Subcutaneous abdominal adipose tissue (tissue), 5 donors: ENCODE measurements around the gene VGLL4.
"Not testable (repeated sequence)": the region's sequence is repeated elsewhere in the genome, so short reads cannot be mapped to it uniquely, and the experiment has no call there.

Source experiments
- H3K27ac ChIP-seq: one replicate; pipeline ENCODE4 v1.7.0; 2013; ENCODE audit warnings: low read depth, mild to moderate bottlenecking, inconsistent platforms, low read length, moderate library complexity
- H3K27me3 ChIP-seq, 5 donors: one replicate each; pipeline ENCODE4 v1.7.0; 2013; ENCODE audit warnings: low read length in 5 of 5, inconsistent platforms in 1 of 5; ENCODE audit not compliant: control insufficient read depth in 5 of 5, insufficient read depth in 4 of 5
- H3K36me3 ChIP-seq, 5 donors: one replicate each; pipeline ENCODE4 v1.7.0; 2013; ENCODE audit warnings: low read length in 5 of 5; ENCODE audit not compliant: control insufficient read depth in 5 of 5, insufficient read depth in 5 of 5
- H3K4me1 ChIP-seq, 5 donors: one replicate each; pipeline ENCODE4 v1.7.0; 2013; ENCODE audit warnings: low read length in 5 of 5, mild to moderate bottlenecking in 3 of 5, moderate library complexity in 1 of 5; ENCODE audit not compliant: control insufficient read depth in 5 of 5, insufficient read depth in 5 of 5
- H3K4me3 ChIP-seq, 5 donors: one replicate each; pipeline ENCODE4 v1.7.0; 2013; ENCODE audit warnings: low read length in 5 of 5, low read depth in 1 of 5
- H3K9ac ChIP-seq, 5 donors: one replicate each; pipeline ENCODE4 v1.7.0; 2013; ENCODE audit warnings: low read length in 5 of 5, mild to moderate bottlenecking in 4 of 5, moderate library complexity in 3 of 5
- H3K9me3 ChIP-seq, 5 donors: one replicate each; pipeline ENCODE4 v1.7.0; 2013; ENCODE audit warnings: low read length in 5 of 5; ENCODE audit not compliant: control insufficient read depth in 5 of 5
- donor health status: healthy.
- donor health status: healthy.
- donor health status: healthy.
- donor health status: healthy.
- donor health status: healthy.

The VGLL4 gene

GRCh38 chr3:11602886-11603527, 40.7 kb downstream of the VGLL4 start:
- peaks cover 0 to 13% (median 0%) of the 10 kb centered on the region in 5 donors for H3K36me3 ChIP-seq
- H3K27me3 ChIP-seq: no peaks in the 10 kb centered on the region
- H3K4me3 ChIP-seq: no peak overlapping the region
- no peaks in the 10 kb centered on the region for H3K9me3 ChIP-seq
- H3K27ac ChIP-seq: peak overlapping the region; percentile 97
- H3K9ac ChIP-seq: peak overlapping the region in 1 of 5 donors; percentile 74
- peaks cover 19 to 53% (median 38%) of the 10 kb centered on the region in 5 donors for H3K4me1 ChIP-seq

GRCh38 chr3:11602239-11602840, 41.4 kb downstream of the VGLL4 start:
- Histone ChIP-seq H3K4me1 (peaks cover 17 to 46% (median 35%) of the 10 kb centered on the region in 5 donors), H3K9me3 (no peaks in the 10 kb centered on the region), H3K4me3 (no peak overlapping the region), H3K27ac (peak overlapping the region; percentile 97), H3K9ac (peak overlapping the region in 2 of 5 donors; percentile 33 to 74), H3K36me3 (peaks cover 0 to 13% (median 0%) of the 10 kb centered on the region in 5 donors), H3K27me3 (no peaks in the 10 kb centered on the region)

- Histone ChIP-seq H3K4me1 (peaks cover 17 to 46% (median 35%) of the 10 kb centered on the region in 5 donors), H3K9ac (peak overlapping the region in 2 of 5 donors; percentile 57 to 62), H3K9me3 (no peaks in the 10 kb centered on the region), H3K27me3 (no peaks in the 10 kb centered on the region), H3K27ac (peak overlapping the region; percentile 97), H3K36me3 (peaks cover 0 to 13% (median 0%) of the 10 kb centered on the region in 5 donors), H3K4me3 (peak overlapping the region in 1 of 5 donors; percentile 5)
Observed at GRCh38 chr3:11601446-11602238, 42.1 kb downstream of the VGLL4 start.

- Histone ChIP-seq H3K9ac (peak overlapping the region in 2 of 5 donors; percentile 57 to 73), H3K9me3 (no peaks in the 10 kb centered on the region), H3K4me1 (peaks cover 17 to 46% (median 35%) of the 10 kb centered on the region in 5 donors), H3K4me3 (no peak overlapping the region), H3K36me3 (peaks cover 0 to 11% (median 0%) of the 10 kb centered on the region in 5 donors), H3K27ac (peak overlapping the region; percentile 97), H3K27me3 (no peaks in the 10 kb centered on the region)
Observed at GRCh38 chr3:11600501-11601282, 43.0 kb downstream of the VGLL4 start.

DNA sequence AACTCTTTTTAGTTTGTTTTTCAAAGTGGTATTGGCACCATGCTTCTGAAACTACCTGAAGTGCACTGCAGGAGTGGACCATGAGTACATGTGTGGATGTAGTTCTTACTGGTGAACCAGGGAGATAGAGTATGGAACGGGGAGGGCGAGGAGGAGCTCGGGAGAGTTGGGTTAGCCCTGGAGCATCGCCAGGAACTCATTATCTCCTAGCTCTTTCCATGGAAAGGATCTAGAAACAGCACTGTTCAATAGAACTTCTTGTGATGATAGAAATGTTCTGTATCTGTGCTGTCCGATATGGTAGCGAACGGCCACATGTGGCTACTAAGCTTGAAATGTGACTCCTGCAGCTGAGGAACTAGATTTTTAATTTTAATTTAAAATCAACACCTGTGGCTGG, 47.3 kb downstream of the VGLL4 start:
- Histone ChIP-seq H3K27me3 (no peaks in the 10 kb centered on the region), H3K36me3 (peaks cover 0 to 11% (median 0%) of the 10 kb centered on the region in 5 donors), H3K4me3 (no peak overlapping the region), H3K9me3 (no peaks in the 10 kb centered on the region), H3K9ac (no peak overlapping the region), H3K27ac (no peak overlapping the region), H3K4me1 (peaks cover 23 to 43% (median 41%) of the 10 kb centered on the region in 5 donors)

DNA sequence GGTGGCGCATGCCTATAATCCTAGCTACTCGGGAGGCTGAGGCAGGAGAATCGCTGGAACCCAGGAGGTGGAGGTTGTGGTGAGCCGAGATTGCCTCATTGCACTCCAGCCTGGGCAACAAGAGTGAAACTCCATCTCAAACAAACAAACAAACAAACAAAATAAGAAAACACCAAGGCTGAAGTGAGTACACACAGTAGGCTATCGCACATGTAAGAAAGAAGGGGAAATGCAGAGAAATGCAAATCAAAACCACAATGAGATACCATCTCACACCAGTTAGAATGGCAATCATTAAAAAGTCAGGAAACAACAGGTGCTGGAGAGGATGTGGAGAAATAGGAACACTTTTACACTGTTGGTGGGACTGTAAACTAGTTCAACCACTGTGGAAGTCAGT, 48.7 kb downstream of the VGLL4 start:
- not testable (repeated sequence) for H3K4me3 ChIP-seq, H3K27me3 ChIP-seq, H3K27ac ChIP-seq, H3K9me3 ChIP-seq, H3K9ac ChIP-seq, H3K36me3 ChIP-seq
- peaks cover 18 to 43% (median 41%) of the 10 kb centered on the region in 5 donors for H3K4me1 ChIP-seq

DNA sequence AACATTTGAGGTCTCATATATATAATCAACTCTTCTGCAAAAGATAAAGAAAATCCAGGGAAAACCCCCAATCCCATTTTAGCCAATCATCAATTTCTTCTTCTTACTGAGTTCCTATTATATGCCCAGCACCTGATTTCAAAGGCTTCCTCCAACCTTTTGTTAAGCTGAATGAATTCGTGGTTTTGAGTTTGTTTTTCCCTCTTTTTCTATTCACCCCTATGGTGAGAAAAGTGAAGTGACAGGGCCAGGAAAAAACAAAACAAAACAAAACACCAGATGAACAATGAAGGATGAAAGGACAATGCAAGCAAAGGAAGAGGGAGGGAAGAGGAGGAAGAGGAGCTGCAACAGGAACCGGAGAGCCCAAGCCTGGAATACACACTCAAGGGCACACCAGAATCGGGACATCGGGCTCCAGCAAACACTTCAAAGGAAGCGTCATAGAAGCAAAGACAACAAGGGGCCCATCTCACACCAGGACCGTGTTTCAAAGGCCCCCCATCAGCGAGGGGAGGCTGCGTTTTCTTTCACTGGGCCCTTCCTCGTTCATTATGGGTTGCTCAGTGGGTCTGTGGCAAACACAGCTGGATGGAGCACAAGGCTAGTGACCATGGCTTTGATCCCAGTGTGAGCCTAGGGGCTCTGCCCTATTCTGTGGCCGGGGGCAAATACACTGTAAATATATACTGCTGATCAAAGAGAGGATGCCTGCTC, 50.2 kb downstream of the VGLL4 start:
- H3K4me3 ChIP-seq: no peak overlapping the region
- H3K4me1 ChIP-seq: peaks cover 17 to 55% (median 52%) of the 10 kb centered on the region in 5 donors
- no peak overlapping the region for H3K9ac ChIP-seq
- no peaks in the 10 kb centered on the region for H3K27me3 ChIP-seq
- peaks cover 0 to under 1% (median 0%) of the 10 kb centered on the region in 5 donors for H3K36me3 ChIP-seq
- no peaks in the 10 kb centered on the region for H3K9me3 ChIP-seq
- no peak overlapping the region for H3K27ac ChIP-seq

DNA sequence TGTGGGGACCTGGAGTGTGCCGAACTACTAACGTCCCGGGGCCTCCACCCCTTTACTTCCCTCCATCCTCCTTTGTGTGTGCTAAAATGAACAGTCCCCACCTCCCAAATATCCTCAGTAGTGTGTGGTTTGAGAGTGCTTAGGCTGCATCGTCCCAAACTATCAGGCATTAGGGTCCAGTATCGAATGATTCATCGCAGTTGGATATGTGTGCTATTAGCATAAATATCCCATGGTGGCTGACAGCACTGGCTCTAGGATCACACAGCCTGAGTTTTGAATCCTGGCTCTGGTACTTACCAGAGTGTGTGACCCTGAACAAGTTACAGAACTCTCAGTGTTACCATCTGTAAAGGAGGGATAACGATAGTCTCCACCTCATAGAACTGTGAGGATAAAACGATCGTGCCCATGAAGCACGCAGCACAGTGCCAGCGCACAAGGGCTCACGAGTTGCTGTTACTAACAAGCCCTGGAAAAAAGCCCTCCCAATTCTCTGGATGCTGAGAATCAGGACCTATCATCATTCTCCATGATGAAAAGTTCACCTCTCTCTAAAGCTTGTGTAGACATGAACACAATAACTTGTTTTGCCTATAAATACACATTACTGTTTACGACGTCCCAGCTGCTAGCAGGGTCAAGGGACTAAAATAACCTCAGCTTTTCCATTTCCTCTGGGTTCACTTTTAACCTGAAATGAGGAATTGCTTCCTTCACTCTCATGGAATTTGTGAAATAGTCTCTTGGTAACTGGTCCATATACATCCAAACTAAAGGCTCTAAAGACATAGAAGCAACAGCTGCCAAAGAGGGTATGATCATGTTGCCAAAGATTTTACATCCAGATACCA, 51.0 kb downstream of the VGLL4 start:
- Histone ChIP-seq H3K9me3 (no peaks in the 10 kb centered on the region), H3K36me3 (peaks cover 0 to 4% (median 0%) of the 10 kb centered on the region in 5 donors), H3K4me3 (peak overlapping the region in 2 of 5 donors; percentile 2 to 24), H3K27me3 (no peaks in the 10 kb centered on the region), H3K9ac (peak overlapping the region in 2 of 5 donors; percentile 8 to 11), H3K27ac (peak overlapping the region; percentile 79), H3K4me1 (peaks cover 17 to 60% (median 56%) of the 10 kb centered on the region in 5 donors)
